GM23338 (cell line): ENCODE measurements around the gene DLG2. TPM values are rescaled to one million over a fixed set of nuclear protein-coding genes. Genes with fewer than 3 reads are reported as not detected.
A peak's percentile ranks its signal among the peaks of the same experiment; 100 is the strongest.

Experiments
- ATAC-seq: fragments of 200-7000 bp; cut with Tn5 transposase; 3 replicates; pipeline ENCODE4 v1.9.1; 2020
- DNase-seq: peaks from one replicate; pipeline ENCODE4 v3.0.0-alpha.2; 2015; ENCODE audit warnings: low spot score
- H2AFZ ChIP-seq: fragments of 200-600 bp; sonication (generic); 2 replicates; pipeline ENCODE4 v1.8.0; 2016; ENCODE audit warnings: antibody characterized with exemption, mild to moderate bottlenecking, moderate library complexity
- H3F3A ChIP-seq: fragments of 200-600 bp; sonication (generic); replicated peaks from 2 replicates; pipeline ENCODE4 v1.8.0; 2017; ENCODE audit warnings: antibody characterized with exemption, mixed run types, low read depth
- H3K27ac ChIP-seq: fragments of 200-600 bp; sonication (generic); 2 replicates; pipeline ENCODE4 v1.6.1; 2016; ENCODE audit warnings: low read depth
- H3K27me3 ChIP-seq: fragments of 200-600 bp; sonication (generic); 2 replicates; pipeline ENCODE4 v1.8.0; 2016; ENCODE audit warnings: mild to moderate bottlenecking, mixed run types, moderate library complexity; ENCODE audit not compliant: insufficient read depth
- H3K36me3 ChIP-seq: fragments of 200-600 bp; sonication (generic); 2 replicates; pipeline ENCODE4 v1.8.0; 2016; ENCODE audit warnings: mild to moderate bottlenecking; ENCODE audit not compliant: insufficient read depth
- H3K4me1 ChIP-seq: fragments of 200-600 bp; sonication (generic); 2 replicates; pipeline ENCODE4 v1.8.0; 2016; ENCODE audit warnings: mild to moderate bottlenecking, moderate library complexity; ENCODE audit not compliant: insufficient read depth
- H3K4me2 ChIP-seq: fragments of 200-600 bp; sonication (generic); 2 replicates; pipeline ENCODE4 v1.7.1; 2017; ENCODE audit warnings: mixed run types
- H3K4me3 ChIP-seq: fragments of 200-600 bp; sonication (generic); 2 replicates; pipeline ENCODE4 v1.6.1; 2016; ENCODE audit warnings: mixed run types
- H3K79me2 ChIP-seq: fragments of 200-600 bp; sonication (generic); replicated peaks from 2 replicates; pipeline ENCODE4 v1.8.0; 2017; ENCODE audit warnings: mild to moderate bottlenecking; ENCODE audit not compliant: insufficient read depth
- H3K9me2 ChIP-seq: fragments of 200-600 bp; sonication (generic); 2 replicates; pipeline ENCODE4 v1.8.0; 2017; ENCODE audit not compliant: insufficient read depth
- H4K20me1 ChIP-seq: fragments of 200-600 bp; sonication (generic); replicated peaks from 2 replicates; pipeline ENCODE4 v1.8.0; 2017; ENCODE audit warnings: mild to moderate bottlenecking; ENCODE audit not compliant: insufficient read depth
- H3K27ac Mint-ChIP-seq: 2 replicates; pipeline ENCODE4 v1.8.0; 2020; ENCODE audit warnings: inconsistent platforms, mild to moderate bottlenecking, moderate library complexity, mixed read lengths
- H3K27me3 Mint-ChIP-seq: 3 replicates; pipeline ENCODE4 v1.8.0; 2022; ENCODE audit warnings: low read depth, mild to moderate bottlenecking, moderate library complexity, mixed read lengths, inconsistent platforms; ENCODE audit not compliant: insufficient read depth, poor library complexity
- H3K36me3 Mint-ChIP-seq: 3 replicates; pipeline ENCODE4 v1.8.0; 2021; ENCODE audit warnings: low read depth, mild to moderate bottlenecking, inconsistent platforms, moderate library complexity, mixed read lengths
- H3K4me1 Mint-ChIP-seq: 3 replicates; pipeline ENCODE4 v1.8.0; 2020; ENCODE audit warnings: mild to moderate bottlenecking, inconsistent platforms, mixed read lengths
- H3K4me3 Mint-ChIP-seq: 3 replicates; pipeline ENCODE4 v1.8.0; 2021; ENCODE audit warnings: moderate library complexity, mild to moderate bottlenecking, inconsistent platforms, mixed read lengths
- H3K9me3 Mint-ChIP-seq: 3 replicates; pipeline ENCODE4 v1.8.0; 2020; ENCODE audit warnings: moderate library complexity, mild to moderate bottlenecking, inconsistent platforms, mixed read lengths
- CREB1 ChIP-seq: fragments of 250-450 bp; sonication (Bioruptor Pico); IDR thresholded peaks from 2 replicates; pipeline ENCODE4 v1.5.0; 2020; ENCODE audit warnings: low read depth, mild to moderate bottlenecking, moderate library complexity
- EZH2 ChIP-seq: fragments of 200-600 bp; sonication (generic); IDR thresholded peaks from one replicate; pipeline ENCODE4 v1.8.0; 2017; ENCODE audit warnings: antibody characterized with exemption, mild to moderate bottlenecking, low read depth; ENCODE audit not compliant: unreplicated experiment
- EZH2phosphoT487 ChIP-seq: fragments of 200-600 bp; sonication (generic); IDR thresholded peaks from one replicate; pipeline ENCODE4 v1.8.1; 2018; ENCODE audit warnings: antibody characterized with exemption; ENCODE audit not compliant: unreplicated experiment
- NANOG ChIP-seq: IDR thresholded peaks from 2 replicates; pipeline ENCODE4 v1.6.1; 2016; ENCODE audit warnings: antibody characterized with exemption, borderline replicate concordance
- POLR2AphosphoS5 ChIP-seq: IDR thresholded peaks from 2 replicates; pipeline ENCODE4 v1.6.1; 2016; ENCODE audit warnings: antibody characterized with exemption, low read depth
- STAT1 ChIP-seq: IDR thresholded peaks from one replicate; pipeline ENCODE4 v1.6.1; 2016; ENCODE audit warnings: antibody characterized with exemption; ENCODE audit not compliant: unreplicated experiment
- ZNF114 ChIP-seq: fragments of 250-450 bp; sonication (Bioruptor Pico); IDR thresholded peaks from 2 replicates; pipeline ENCODE4 v1.5.0; 2020; ENCODE audit warnings: mild to moderate bottlenecking, moderate library complexity
- ZNF462 ChIP-seq: fragments of 250-450 bp; sonication (Bioruptor Pico); IDR thresholded peaks from 2 replicates; pipeline ENCODE4 v1.5.0; 2020; ENCODE audit warnings: mild to moderate bottlenecking, moderate library complexity
- polyA plus RNA-seq: library from polyadenylated mRNA; unstranded; fragments of >200 nt; fragmentation: Nextera tagmentation; extraction: Ambion mirVana; gene quantifications from 2 replicates; pipeline ENCODE4 v1.2.1, GENCODE V29; 2016
- total RNA-seq: library from RNA; depleted of rRNA; stranded (reverse); fragments of >200 nt; shearing (Covaris generic); gene quantifications from 2 replicates; pipeline ENCODE4 v1.2.3, GENCODE V29; 2014
- TF ChIP-seq, protein P1 (sequence below): IDR thresholded peaks from 2 replicates; pipeline ENCODE4 v1.6.1; 2016; ENCODE audit warnings: antibody characterized with exemption

Gene DLG2
- total and polyA plus RNA-seq, 2 experiments from 2014 or later: 19.8 to 21.5 TPM

DNA sequence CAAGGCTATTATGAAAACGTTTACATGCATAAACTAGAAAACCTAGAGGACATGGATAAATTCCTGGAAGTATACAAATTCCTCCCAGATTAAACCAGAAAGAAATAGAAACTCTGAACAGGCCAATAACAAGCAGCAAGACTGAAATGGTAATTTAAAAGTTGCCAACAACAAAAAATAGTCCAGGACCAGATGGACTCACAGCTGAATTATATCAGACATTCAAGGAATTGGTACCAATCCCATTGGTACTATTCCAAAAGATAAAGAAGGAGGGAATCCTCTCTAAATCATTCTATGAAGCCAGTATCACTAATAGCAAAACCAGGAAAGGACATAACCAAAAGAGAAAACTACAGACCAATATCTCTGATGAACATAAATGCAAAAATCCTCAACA lies 236.0 kb downstream of the DLG2 start:
- Histone ChIP-seq H3K9me2 (no peaks in the 10 kb centered on the region; the same call in 1 of the 2 replicates), H3K4me3 (no peak overlapping the region), H3K79me2 (no peaks in the 10 kb centered on the region), H3F3A (no peaks in the 10 kb centered on the region), H2AFZ (no peak overlapping the region), H3K4me2 (no peak overlapping the region), H3K4me1 (peaks cover 7% of the 10 kb centered on the region), H4K20me1 (no peaks in the 10 kb centered on the region), H3K27me3 (no peaks in the 10 kb centered on the region), H3K36me3 (no peaks in the 10 kb centered on the region), H3K27ac (no peak overlapping the region)
- Mint-ChIP-seq H3K4me3 (no peak overlapping the region), H3K27ac (no peak overlapping the region), H3K4me1 (peaks cover 5% of the 10 kb centered on the region), H3K36me3 (peaks cover 11% of the 10 kb centered on the region; the same call in 2 of the 3 replicates), H3K9me3 (peaks cover 7% of the 10 kb centered on the region; the same call in 2 of the 3 replicates), H3K27me3 (no peaks in the 10 kb centered on the region)
- no peak for TF ChIP-seq EZH2
- ATAC-seq (no peak), DNase-seq (no peak)

- Mint-ChIP-seq H3K36me3 (peaks cover 16% of the 10 kb centered on the region; the same call in 2 of the 3 replicates), H3K4me3 (no peak overlapping the region), H3K27me3 (peaks cover 3% of the 10 kb centered on the region), H3K27ac (peak overlapping the region; percentile 86), H3K9me3 (no peaks in the 10 kb centered on the region; the same call in 2 of the 3 replicates), H3K4me1 (peaks cover 13% of the 10 kb centered on the region)
- H3K4me2 ChIP-seq: no peak overlapping the region
- H3K79me2 ChIP-seq: no peaks in the 10 kb centered on the region
- H3K27me3 ChIP-seq: no peaks in the 10 kb centered on the region
- ATAC-seq (no peak), DNase-seq (no peak)
- H3K36me3 ChIP-seq: no peaks in the 10 kb centered on the region
- TF ChIP-seq POLR2AphosphoS5 (no peak), STAT1 (no peak), NANOG (no peak), EZH2phosphoT487 (no peak), ZNF462 (CRISPR knock-in tag) (no peak), EZH2 (no peak), CREB1 (CRISPR knock-in tag) (no peak), ZNF114 (CRISPR knock-in tag) (no peak)
- TF ChIP-seq, protein P1, sequence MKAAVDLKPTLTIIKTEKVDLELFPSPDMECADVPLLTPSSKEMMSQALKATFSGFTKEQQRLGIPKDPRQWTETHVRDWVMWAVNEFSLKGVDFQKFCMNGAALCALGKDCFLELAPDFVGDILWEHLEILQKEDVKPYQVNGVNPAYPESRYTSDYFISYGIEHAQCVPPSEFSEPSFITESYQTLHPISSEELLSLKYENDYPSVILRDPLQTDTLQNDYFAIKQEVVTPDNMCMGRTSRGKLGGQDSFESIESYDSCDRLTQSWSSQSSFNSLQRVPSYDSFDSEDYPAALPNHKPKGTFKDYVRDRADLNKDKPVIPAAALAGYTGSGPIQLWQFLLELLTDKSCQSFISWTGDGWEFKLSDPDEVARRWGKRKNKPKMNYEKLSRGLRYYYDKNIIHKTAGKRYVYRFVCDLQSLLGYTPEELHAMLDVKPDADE: no peak
- H4K20me1 ChIP-seq: no peaks in the 10 kb centered on the region
- H3K4me1 ChIP-seq: peaks cover 11% of the 10 kb centered on the region
- H3K27ac ChIP-seq: no peak overlapping the region
- no peak overlapping the region for H3K4me3 ChIP-seq
- H2AFZ ChIP-seq: no peak overlapping the region
- H3F3A ChIP-seq: no peaks in the 10 kb centered on the region
- no peaks in the 10 kb centered on the region; the same call in 1 of the 2 replicates for H3K9me2 ChIP-seq
Observed at GRCh38 chr11:85385547-85385946, 241.6 kb downstream of the DLG2 start.
